Erythroblast (primary cell): ENCODE results near the gene CRB1.

Source experiments
- GATA1 ChIP-seq: IDR thresholded peaks from 2 replicates; pipeline ENCODE4 v1.6.1; 2011; ENCODE audit warnings: low read depth, mild to moderate bottlenecking, control low read depth, low read length, moderate library complexity
- POLR2A ChIP-seq: IDR thresholded peaks from 2 replicates; pipeline ENCODE4 v1.6.1; 2011; ENCODE audit warnings: mild to moderate bottlenecking, low read length

- no peak for TF ChIP-seq POLR2A
- TF ChIP-seq GATA1 = no peak
Observed at GRCh38 chr1:197327776-197328364, 59.8 kb downstream of the CRB1 start.
